ENCODE measurements around the gene HOXB5. TPM values are rescaled to one million over a fixed set of nuclear protein-coding genes. Genes with fewer than 3 reads are reported as not detected.

HOXB5 gene
- total and polyA plus RNA-seq, 10 of the 15 experiments (the other 5 are each of a cell fraction or from before 2014, with no cell fraction given): not detected

DNA sequence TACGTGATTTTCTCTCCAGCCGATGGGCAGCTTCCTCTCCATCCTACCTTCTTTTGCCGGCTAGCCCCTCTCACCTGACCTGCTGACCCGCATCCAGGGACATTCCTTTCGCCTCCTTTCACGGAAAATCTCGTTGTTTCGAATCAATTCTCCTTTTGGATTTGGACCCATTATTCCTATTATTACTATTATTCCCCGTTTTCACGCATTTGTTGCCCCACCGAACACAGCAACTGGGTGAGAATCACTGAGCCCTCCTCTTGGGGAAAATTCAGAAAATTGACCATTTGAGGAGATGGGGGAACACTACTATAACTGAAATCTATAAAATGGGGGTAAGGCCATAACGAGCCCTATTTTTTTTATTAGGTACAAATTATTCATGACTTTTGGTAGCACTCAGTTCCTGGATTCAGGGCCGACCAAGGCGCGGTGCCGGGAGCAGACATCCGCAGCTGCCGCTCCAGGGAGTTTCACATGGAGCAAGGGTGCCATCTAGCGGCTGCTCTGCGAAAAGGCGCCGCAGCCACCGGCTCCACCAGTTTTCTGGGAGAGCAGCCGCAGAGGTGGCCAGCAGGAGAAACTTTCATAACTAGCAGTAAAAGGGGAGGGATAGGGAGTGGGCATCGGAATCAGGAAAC, 24.8 kb upstream of the HOXB5 start (continued):
- TF ChIP-seq PBX3 (IDR thresholded peaks at IDR 0.05; ENCODE audit: insufficient replicate concordance, low read depth, low read length) (no peak), SMARCA5 (IDR thresholded peaks at IDR 0.05) (no peak), CTCF (IDR thresholded peaks at IDR 0.05 in 2 of 3, conservative IDR thresholded peaks at IDR 0.05 in 1 of 3; ENCODE audit: control insufficient read depth in 2 of 3, extremely low read depth in 1 of 3, insufficient read depth in 1 of 3, low read depth in 3 of 3, low read length in 3 of 3) (peak; percentile 94 to 97 (median 96)), KLF5 (IDR thresholded peaks at IDR 0.05; ENCODE audit: partially characterized antibody) (no peak), SMC3 (IDR thresholded peaks at IDR 0.05; ENCODE audit: borderline replicate concordance, low read length) (peak; percentile 88), CBFB (IDR thresholded peaks at IDR 0.05; ENCODE audit: low read depth) (no peak), CREM (IDR thresholded peaks at IDR 0.05; ENCODE audit: low read depth) (no peak), BHLHE40 (IDR thresholded peaks at IDR 0.05; ENCODE audit: borderline replicate concordance in 1 of 2, low read depth in 2 of 2, low read length in 1 of 2) (peak; percentile 8 to 41; a peak in 1 of 4 replicates), ZBTB40 (IDR thresholded peaks at IDR 0.05; ENCODE audit: borderline replicate concordance) (no peak), POU2F2 (IDR thresholded peaks at IDR 0.05; ENCODE audit: borderline replicate concordance, low read depth, low read length) (no peak), STAT1 (conservative IDR thresholded peaks at IDR 0.05) (0 out of 2 replicates have a peak, but pooled peaks have one; percentile 66), BACH1 (IDR thresholded peaks at IDR 0.05; ENCODE audit: borderline replicate concordance) (no peak), YY1 (IDR thresholded peaks at IDR 0.05; ENCODE audit: low read depth, low read length) (peak; percentile 73), RAD51 (IDR thresholded peaks at IDR 0.05) (no peak), TCF12 (IDR thresholded peaks at IDR 0.05; ENCODE audit: low read depth, low read length) (peak; percentile 87), PML (IDR thresholded peaks at IDR 0.05; ENCODE audit: low read length) (no peak), RUNX3 (IDR thresholded peaks at IDR 0.05; ENCODE audit: low read length) (peak; percentile 27; the same call in 1 of the 2 replicates), IKZF2 (IDR thresholded peaks at IDR 0.05) (0 out of 4 replicates have a peak, but pooled peaks of 1 of the 2 experiments have one; percentile 14), EZH2 (IDR thresholded peaks at IDR 0.05; ENCODE audit: borderline replicate concordance, control insufficient read depth, low read depth, low read length) (peak; percentile 99; the same call in 1 of the 2 replicates), ESRRA (IDR thresholded peaks at IDR 0.05; ENCODE audit: low read length) (0 out of 2 replicates have a peak, but pooled peaks have one; percentile 28), ZNF274 (IDR thresholded peaks at IDR 0.05; ENCODE audit: insufficient read depth, insufficient read length) (no peak), RELA (IDR thresholded peaks at IDR 0.05; ENCODE audit: borderline replicate concordance, partially characterized antibody) (no peak)
- TF ChIP-seq, protein P1, sequence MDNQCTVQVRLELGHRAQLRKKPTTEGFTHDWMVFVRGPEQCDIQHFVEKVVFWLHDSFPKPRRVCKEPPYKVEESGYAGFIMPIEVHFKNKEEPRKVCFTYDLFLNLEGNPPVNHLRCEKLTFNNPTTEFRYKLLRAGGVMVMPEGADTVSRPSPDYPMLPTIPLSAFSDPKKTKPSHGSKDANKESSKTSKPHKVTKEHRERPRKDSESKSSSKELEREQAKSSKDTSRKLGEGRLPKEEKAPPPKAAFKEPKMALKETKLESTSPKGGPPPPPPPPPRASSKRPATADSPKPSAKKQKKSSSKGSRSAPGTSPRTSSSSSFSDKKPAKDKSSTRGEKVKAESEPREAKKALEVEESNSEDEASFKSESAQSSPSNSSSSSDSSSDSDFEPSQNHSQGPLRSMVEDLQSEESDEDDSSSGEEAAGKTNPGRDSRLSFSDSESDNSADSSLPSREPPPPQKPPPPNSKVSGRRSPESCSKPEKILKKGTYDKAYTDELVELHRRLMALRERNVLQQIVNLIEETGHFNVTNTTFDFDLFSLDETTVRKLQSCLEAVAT (IDR thresholded peaks at IDR 0.05): no peak

Data from GM12878 (cell line).